AG09309 (cell line): Measurements from ENCODE around the gene MAPT.
"Not testable (repeated sequence)": the region's sequence is repeated elsewhere in the genome, so short reads cannot be mapped to it uniquely, and the experiment has no call there.

Source experiments
- DNase-seq: peaks from one replicate; pipeline ENCODE4 v3.0.0-alpha.2; 2010; ENCODE audit warnings: low read depth
- H3K4me3 ChIP-seq: 2 replicates; pipeline ENCODE4 v1.5.1; 2011; ENCODE audit warnings: mild to moderate bottlenecking, low read depth, low read length, moderate library complexity; ENCODE audit not compliant: control insufficient read depth
- CTCF ChIP-seq: IDR thresholded peaks from 2 replicates; pipeline ENCODE4 v1.5.1; 2011; ENCODE audit warnings: mild to moderate bottlenecking, low read depth, low read length, inconsistent platforms; ENCODE audit not compliant: insufficient read depth, control insufficient read depth; ENCODE audit errors: missing control alignments

Gene MAPT

GRCh38 chr17:46009681-46010596, 115.6 kb downstream of the MAPT start:
- TF ChIP-seq CTCF, result no peak
- no peak overlapping the region for H3K4me3 ChIP-seq
- peak; percentile 62 for DNase-seq

- no peak for DNase-seq
- no peak for TF ChIP-seq CTCF
- no peak overlapping the region for H3K4me3 ChIP-seq
Observed at GRCh38 chr17:46010597-46011186, 116.3 kb downstream of the MAPT start.

GRCh38 chr17:46011711-46012505, 117.6 kb downstream of the MAPT start:
- DNase-seq, result no peak
- no peak overlapping the region for H3K4me3 ChIP-seq
- no peak for TF ChIP-seq CTCF

GRCh38 chr17:46012506-46013079, 118.2 kb downstream of the MAPT start:
- no peak for TF ChIP-seq CTCF
- no peak overlapping the region for H3K4me3 ChIP-seq
- DNase-seq, result no peak

- TF ChIP-seq CTCF, result no peak
- DNase-seq, result no peak
- H3K4me3 ChIP-seq, result no peak overlapping the region
Observed at GRCh38 chr17:46013127-46013501, 118.8 kb downstream of the MAPT start.

- TF ChIP-seq CTCF, result no peak
- H3K4me3 ChIP-seq, result no peak overlapping the region
- DNase-seq, result peak; percentile 39
Observed at GRCh38 chr17:46013502-46014165, 119.3 kb downstream of the MAPT start.

GRCh38 chr17:46019408-46019925, 125.1 kb downstream of the MAPT start:
- H3K4me3 ChIP-seq, DNase-seq: not testable (repeated sequence)
